SK-MEL-5 (cell line): ENCODE measurements around the gene SYNJ1. TPM values are rescaled to one million over a fixed set of nuclear protein-coding genes. Genes with fewer than 3 reads are reported as not detected.

Source experiments
- DNase-seq: peaks from one replicate; pipeline ENCODE4 v3.0.0-alpha.2; 2016; ENCODE audit warnings: low read depth, low spot score
- in situ Hi-C: cut with HindIII; loops from 2 replicates; pipeline ENCODE4 v1.10.0; 2016; ENCODE audit warnings: low sequenced_read_pairs, high pct_unique_total_duplicates, low pct_unique_long_range_greater_than_20kb
- total RNA-seq: library from RNA; depleted of rRNA; stranded (reverse); fragments of >200 nt; shearing (Covaris generic); gene quantifications from 2 replicates; pipeline ENCODE4 v1.2.3, GENCODE V29; 2014

The SYNJ1 gene
- total RNA-seq, 1 experiment from 2014 or later, result 34.5 TPM

DNA sequence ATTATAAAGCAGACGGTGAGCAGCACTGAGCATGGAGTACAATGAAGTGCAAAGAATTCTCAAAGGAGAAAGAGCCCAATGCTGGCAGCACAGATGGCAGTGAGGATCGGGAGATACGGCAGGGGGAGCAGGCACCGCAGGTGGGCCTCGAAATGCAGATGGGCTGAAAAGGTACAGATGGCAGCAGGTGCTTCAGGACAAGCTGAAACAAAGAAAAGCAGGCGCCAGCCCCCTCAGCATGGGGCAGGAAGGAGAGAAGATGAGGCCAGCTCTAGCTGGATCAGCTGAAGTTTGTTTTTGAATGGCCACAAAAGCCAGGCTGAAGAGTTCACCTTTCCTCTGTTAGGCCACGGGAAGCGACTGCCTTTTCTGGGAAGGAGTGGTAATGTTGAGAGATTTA, 123.3 kb downstream of the SYNJ1 start:
- in situ Hi-C loops, result no loop called here
- no peak for DNase-seq

GRCh38 chr21:32603131-32603530, 124.7 kb downstream of the SYNJ1 start:
- DNase-seq, result peak; percentile 63
- in situ Hi-C loops, result no loop called here

GRCh38 chr21:32602099-32602498, 125.7 kb downstream of the SYNJ1 start:
- in situ Hi-C loops, result no loop called here
- no peak for DNase-seq

DNA sequence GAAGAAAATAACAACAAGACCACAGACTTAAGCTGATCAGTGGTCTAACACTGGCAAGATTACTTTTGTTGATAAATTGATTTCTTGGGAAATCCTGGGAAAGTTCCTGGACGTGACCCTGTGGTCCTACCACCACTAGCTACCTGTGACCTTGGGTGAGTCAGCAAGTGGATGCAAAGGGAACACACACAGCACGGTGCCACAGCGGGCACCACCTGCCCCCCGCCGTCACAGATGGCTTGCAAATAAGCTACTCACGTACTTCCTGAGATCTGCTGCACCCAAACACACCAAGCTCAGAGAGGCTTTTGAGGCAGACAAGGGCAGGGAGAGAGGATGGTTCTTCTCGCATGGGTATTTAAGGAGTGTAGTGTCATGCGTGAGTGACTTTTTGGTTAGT, 128.3 kb downstream of the SYNJ1 start:
- no peak for DNase-seq
- in situ Hi-C loops, result no loop called here

DNA sequence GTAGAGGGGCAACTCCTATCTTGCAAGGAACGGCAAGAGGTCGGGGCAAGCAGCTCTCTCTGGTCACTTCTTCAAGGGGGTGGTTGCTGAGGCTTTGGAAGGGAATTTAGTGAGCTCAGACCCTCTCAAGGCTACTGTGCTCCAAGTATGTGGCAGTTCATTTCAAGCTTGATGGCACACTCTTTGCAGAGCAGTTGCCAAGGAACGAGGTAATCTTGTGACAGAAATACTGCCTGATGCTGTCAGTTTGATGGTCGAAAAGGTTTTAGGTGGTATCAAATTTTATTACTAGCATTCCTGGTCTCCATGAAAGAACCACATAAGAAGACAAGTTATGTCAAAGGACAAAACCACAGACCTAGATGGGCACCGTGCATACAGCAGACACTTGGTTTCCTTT, 128.7 kb downstream of the SYNJ1 start:
- in situ Hi-C loops, result no loop called here
- DNase-seq, result no peak

DNA sequence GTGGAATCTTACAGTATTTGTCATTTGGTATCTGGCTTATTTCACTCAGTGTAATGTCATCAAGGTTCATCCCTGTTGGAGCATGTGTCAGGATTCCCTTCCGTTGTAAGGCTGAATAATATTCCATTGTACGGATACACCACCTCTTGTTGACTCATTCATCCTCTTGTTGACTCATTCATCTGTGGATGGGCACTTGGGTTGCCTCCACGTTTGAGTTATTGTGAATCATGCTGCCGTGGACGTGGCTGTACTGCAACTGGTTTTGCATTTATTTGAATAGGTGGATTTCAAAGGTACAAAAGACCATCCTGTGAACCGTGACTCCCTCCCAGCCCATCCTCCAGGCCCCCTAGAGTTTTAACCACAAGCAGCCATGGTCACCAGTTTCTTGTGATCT, 130.6 kb downstream of the SYNJ1 start:
- in situ Hi-C loops, result no loop called here
- DNase-seq, result peak; percentile 62

GRCh38 chr21:32595431-32595830, 132.4 kb downstream of the SYNJ1 start:
- in situ Hi-C loops, result no loop called here

GRCh38 chr21:32593690-32594089, 134.1 kb downstream of the SYNJ1 start:
- DNase-seq, result no peak
- in situ Hi-C loops, result no loop called here

More at GRCh38 chr21:32595431-32595830, 132.4 kb downstream of the SYNJ1 start:
- DNase-seq, result no peak

DNA sequence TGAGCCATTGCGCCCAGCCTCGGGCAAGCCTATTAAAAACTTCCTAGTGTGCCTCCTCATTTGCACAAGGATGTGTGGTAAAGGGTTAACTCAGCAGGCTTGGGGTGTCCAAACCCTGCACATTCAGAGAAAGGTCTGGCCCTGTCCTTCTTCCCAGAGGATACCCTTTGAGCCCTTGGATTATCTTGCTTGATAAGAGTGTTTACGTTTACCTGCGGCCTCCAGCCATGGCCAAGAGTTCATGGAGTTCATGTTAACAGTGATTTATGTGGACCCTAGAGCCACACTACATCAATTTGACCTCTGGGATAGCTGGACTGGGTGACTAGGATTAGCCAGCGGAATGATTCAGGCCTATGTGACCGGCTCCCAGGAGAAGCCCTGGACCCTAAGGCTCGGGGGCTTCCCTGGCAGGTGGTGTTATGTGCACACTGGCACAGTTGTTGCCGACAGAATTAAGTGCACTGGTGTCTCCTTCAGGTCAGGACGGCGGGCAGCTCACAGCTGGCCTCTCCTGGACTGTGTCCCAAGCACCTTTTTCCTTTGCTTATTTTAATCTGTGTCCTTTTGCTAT, 134.8 kb downstream of the SYNJ1 start:
- in situ Hi-C loops, result no loop called here
- DNase-seq, result no peak

DNA sequence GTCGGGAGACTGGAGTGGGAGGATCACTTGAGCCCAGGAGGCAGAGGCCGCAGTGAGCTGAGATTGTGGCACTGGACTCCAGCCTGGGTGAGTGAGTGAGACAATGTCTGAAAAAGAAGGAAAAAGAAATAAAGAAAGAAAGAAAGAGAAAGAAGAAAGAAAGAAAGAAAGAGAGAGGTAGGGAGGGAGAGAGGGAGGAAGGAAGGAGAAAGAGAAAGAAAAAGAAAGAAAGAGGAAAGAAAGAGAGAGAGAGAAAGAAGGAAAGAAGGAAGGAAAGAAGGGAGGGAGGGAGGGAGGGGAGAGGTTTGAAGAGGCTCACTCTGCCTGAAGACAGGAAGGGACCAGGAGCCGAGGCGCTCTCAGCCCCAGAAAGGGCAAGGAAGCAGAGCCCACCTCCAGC, 137.7 kb downstream of the SYNJ1 start:
- DNase-seq, result no peak
- in situ Hi-C loops, result no loop called here

GRCh38 chr21:32587651-32588050, 140.2 kb downstream of the SYNJ1 start:
- in situ Hi-C loops, result no loop called here
- no peak for DNase-seq

DNA sequence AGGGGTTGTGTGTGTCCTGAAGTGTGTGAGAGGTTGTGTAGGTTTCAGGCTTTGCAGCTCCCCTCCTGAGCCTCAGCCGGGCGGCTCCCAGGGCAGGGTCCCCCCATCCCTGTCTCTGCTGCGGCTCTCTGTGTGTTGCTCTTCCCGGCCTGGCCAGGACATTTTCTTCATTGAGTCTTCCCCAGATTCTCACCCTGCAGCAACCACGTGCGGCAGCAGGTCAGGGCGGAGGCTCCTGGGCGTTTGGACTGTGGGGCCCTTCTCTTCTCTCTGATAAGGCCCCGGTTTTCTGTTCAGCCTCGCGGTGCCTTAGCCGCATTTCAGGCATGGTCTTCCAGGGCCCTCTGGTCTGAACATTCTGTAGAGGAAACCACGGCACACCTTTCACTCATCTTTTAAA, 140.7 kb downstream of the SYNJ1 start:
- in situ Hi-C loops, result no loop called here
- DNase-seq, result no peak

DNA sequence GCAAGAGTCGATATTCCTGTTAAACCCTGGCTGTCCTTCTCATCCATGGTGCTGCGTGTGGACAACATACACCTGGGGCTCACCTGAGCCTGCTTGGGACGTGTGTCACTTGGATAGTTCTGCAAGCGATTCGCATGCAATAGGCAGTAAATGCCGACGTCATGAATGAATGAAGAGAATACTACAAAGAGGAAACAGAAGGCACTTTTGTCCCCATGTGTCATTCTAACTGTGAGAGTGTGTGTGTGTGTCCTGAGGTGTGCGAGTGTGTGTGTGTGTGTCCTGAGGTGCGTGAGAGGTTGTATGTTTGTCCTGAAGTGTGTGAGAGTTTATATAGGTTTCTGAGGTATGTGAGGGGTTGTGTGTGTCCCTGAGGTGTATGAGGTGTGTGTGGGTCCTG, 141.8 kb downstream of the SYNJ1 start:
- DNase-seq, result no peak
- in situ Hi-C loops, result no loop called here

GRCh38 chr21:32585042-32585710, 142.6 kb downstream of the SYNJ1 start, which contains the start of gene TCP10L:
Gene TCP10L, minus strand, starts transcription at chr21:32585523. Its CDS starts 1,219 bp downstream, at chr21:32584304.
- in situ Hi-C loops, result no loop called here
- no peak for DNase-seq

GRCh38 chr21:32584472-32584871, 143.3 kb downstream of the SYNJ1 start:
- in situ Hi-C loops, result no loop called here
- no peak for DNase-seq

DNA sequence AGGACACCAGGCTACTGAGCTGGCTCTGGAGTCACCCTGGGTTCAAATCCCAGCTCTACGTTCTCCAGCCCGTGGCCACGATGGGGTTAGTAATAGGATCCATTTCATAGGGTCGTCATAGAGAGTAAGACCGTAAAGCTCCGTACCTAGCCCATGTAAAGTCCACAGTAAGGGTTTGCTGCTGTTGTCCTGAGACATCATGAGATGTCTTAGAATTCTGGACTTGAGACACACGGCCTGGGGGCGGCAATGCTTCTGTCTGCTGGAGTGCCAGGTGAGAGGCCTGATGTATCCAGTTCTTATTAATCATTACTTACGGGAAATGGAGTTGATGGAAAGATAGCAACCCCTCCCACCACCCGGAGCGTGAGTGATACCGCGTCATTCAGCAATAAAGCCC, 146.1 kb downstream of the SYNJ1 start:
- in situ Hi-C loops, result no loop called here
- DNase-seq, result no peak

- no peak for DNase-seq
- in situ Hi-C loops, result no loop called here
Measured at GRCh38 chr21:32580949-32581348, 146.9 kb downstream of the SYNJ1 start.
